HCT116 (cell line): Measurements from ENCODE around the gene APOC1. TPM values are rescaled to one million over a fixed set of nuclear protein-coding genes. Genes with fewer than 3 reads are reported as not detected.

ENCODE experiments used
- ATAC-seq: fragments of 200-7000 bp; cut with Tn5 transposase; 2 replicates; pipeline ENCODE4 v1.9.1; 2020; ENCODE audit warnings: mild to moderate bottlenecking, moderate library complexity
- BruUV-seq: library from RNA; stranded (reverse); fragments of 400-500 nt; replicated peaks from 2 replicates; lab custom pipeline; 2021; lab: Mats Ljungman, UMichigan
- CTCF ChIA-PET: fragments of 300-600 bp; sonication (Branson Sonifier 250); formaldehyde crosslinking; loops from one replicate; lab custom pipeline; 2021; ENCODE audit warnings: antibody characterized with exemption; lab: Charles Lee
- POLR2A ChIA-PET: fragments of 300-600, 350-600 bp; sonication (Branson Sonifier 250); formaldehyde crosslinking; loops from one replicate; lab custom pipeline; 2021; ENCODE audit warnings: antibody characterized with exemption; lab: Charles Lee
- RAD21 ChIA-PET, 2 experiments: fragments of 300-600 bp; sonication (Branson Sonifier 250); formaldehyde crosslinking; loops; one replicate each; lab custom pipeline; 2023; ENCODE audit warnings: low total read pairs in 2 of 2; ENCODE audit not compliant: uncharacterized antibody in 2 of 2, unreplicated experiment in 2 of 2, low non-redundant PET in 1 of 2; lab: Charles Lee
- DNase-seq: peaks from one replicate; pipeline ENCODE4 v3.0.0-alpha.2; 2010; ENCODE audit warnings: low read depth, low spot score
- H2AFZ ChIP-seq: fragments of 200-600 bp; shearing (Covaris generic), sonication (generic); 2 replicates; pipeline ENCODE4 v1.6.1; 2017; ENCODE audit warnings: low read depth, mixed run types, mixed read lengths, antibody characterized with exemption, low read length; ENCODE audit not compliant: poor library complexity, severe bottlenecking
- H3K27ac ChIP-seq: 2 replicates; pipeline ENCODE4 v1.5.1; 2012; ENCODE audit warnings: low read depth, low read length
- H3K27me3 ChIP-seq: fragments of 200-600 bp; sonication (generic); 2 replicates; pipeline ENCODE4 v1.6.1; 2016; ENCODE audit warnings: mixed run types, low read length, mixed read lengths; ENCODE audit not compliant: insufficient read depth
- H3K36me3 ChIP-seq, 2 experiments: fragments of 200-500 bp in 1 of 2; fragments of 200-600 bp in 1 of 2; sonication (Bioruptor generic) in 1 of 2; sonication (generic) in 1 of 2; 2 replicates each; pipeline versions ENCODE4 v1.5.1 to v1.6.1; 2014 to 2016; ENCODE audit warnings: low read length in 2 of 2, inconsistent platforms in 1 of 2, mixed read lengths in 1 of 2, mixed run types in 1 of 2; ENCODE audit not compliant: insufficient read depth in 2 of 2, control insufficient read depth in 1 of 2
- H3K4me1 ChIP-seq, 2 experiments: fragments of 200-600 bp in 1 of 2; sonication (generic) in 1 of 2; 2 replicates each; pipeline versions ENCODE4 v1.5.1 to v1.6.1; 2012 to 2017; ENCODE audit warnings: low read length in 2 of 2, inconsistent platforms in 1 of 2, mild to moderate bottlenecking in 1 of 2, mixed read lengths in 1 of 2, mixed run types in 1 of 2, moderate library complexity in 1 of 2; ENCODE audit not compliant: insufficient read depth in 2 of 2, control insufficient read depth in 1 of 2
- H3K4me2 ChIP-seq: fragments of 200-600 bp; sonication (generic); 2 replicates; pipeline ENCODE4 v1.6.1; 2017; ENCODE audit warnings: mixed run types, low read length, mixed read lengths
- H3K4me3 ChIP-seq, 2 experiments: fragments of 200-600 bp in 1 of 2; sonication (generic) in 1 of 2; replicated peaks in 1 of 2; 2 replicates each; pipeline ENCODE4 v1.5.1; 2011 to 2016; ENCODE audit warnings: low read length in 2 of 2, control low read depth in 1 of 2, low read depth in 1 of 2, mild to moderate bottlenecking in 1 of 2, mixed read lengths in 1 of 2, mixed run types in 1 of 2
- H3K79me2 ChIP-seq: fragments of 200-600 bp; sonication (generic); 2 replicates; pipeline ENCODE4 v1.6.1; 2017; ENCODE audit warnings: mild to moderate bottlenecking, mixed run types, low read length, moderate library complexity, mixed read lengths; ENCODE audit not compliant: insufficient read depth
- H3K9ac ChIP-seq: fragments of 200-600 bp; sonication (generic); 2 replicates; pipeline ENCODE4 v1.6.1; 2016; ENCODE audit warnings: low read length, mixed read lengths
- H3K9me2 ChIP-seq: fragments of 200-600 bp; sonication (generic), shearing (Covaris generic); 2 replicates; pipeline ENCODE4 v1.6.1; 2017; ENCODE audit warnings: mixed run types, mild to moderate bottlenecking, moderate library complexity; ENCODE audit not compliant: insufficient read depth
- H3K9me3 ChIP-seq, 2 experiments: fragments of 200-500 bp in 1 of 2; fragments of 200-600 bp in 1 of 2; sonication (Bioruptor generic) in 1 of 2; sonication (generic) in 1 of 2; 2 replicates each; pipeline ENCODE4 v1.6.1; 2014 to 2017; ENCODE audit warnings: low read length in 2 of 2, mixed read lengths in 2 of 2, inconsistent platforms in 1 of 2, low read depth in 1 of 2, mild to moderate bottlenecking in 1 of 2, mixed run types in 1 of 2, moderate library complexity in 1 of 2; ENCODE audit not compliant: control insufficient read depth in 1 of 2, insufficient read depth in 1 of 2
- H4K20me1 ChIP-seq: fragments of 200-600 bp; sonication (generic), shearing (Covaris generic); 2 replicates; pipeline ENCODE4 v1.6.1; 2017; ENCODE audit warnings: mixed run types, mild to moderate bottlenecking, moderate library complexity; ENCODE audit not compliant: insufficient read depth
- CEBPB ChIP-seq: IDR thresholded peaks from 2 replicates; pipeline ENCODE4 v1.6.1; 2012; ENCODE audit warnings: low read depth
- CTCF ChIP-seq, 3 experiments: fragments of 200-600 bp in 1 of 3; sonication (generic) in 1 of 3; IDR thresholded peaks in 2 of 3; conservative IDR thresholded peaks in 1 of 3; 2 replicates each; pipeline ENCODE4 v1.5.1; 2012 to 2017; ENCODE audit warnings: low read depth in 2 of 3, low read length in 2 of 3, antibody characterized with exemption in 1 of 3, borderline replicate concordance in 1 of 3, control low read depth in 1 of 3, mild to moderate bottlenecking in 1 of 3, mixed read lengths in 1 of 3, mixed run types in 1 of 3, moderate library complexity in 1 of 3; ENCODE audit not compliant: insufficient read depth in 1 of 3
- EZH2 ChIP-seq: fragments of 200-600 bp; sonication (generic); IDR thresholded peaks from 2 replicates; pipeline ENCODE4 v1.6.1; 2017; ENCODE audit warnings: antibody characterized with exemption, mixed run types
- EZH2phosphoT487 ChIP-seq: fragments of 200-600 bp; IDR thresholded peaks from 2 replicates; pipeline ENCODE4 v1.6.1; 2018; ENCODE audit warnings: antibody characterized with exemption, borderline replicate concordance
- JUND ChIP-seq: IDR thresholded peaks from 2 replicates; pipeline ENCODE4 v1.6.1; 2012
- POLR2AphosphoS5 ChIP-seq: IDR thresholded peaks from 2 replicates; pipeline ENCODE4 v1.6.1; 2011; ENCODE audit warnings: mild to moderate bottlenecking, low read depth, low read length, moderate library complexity
- RAD21 ChIP-seq: IDR thresholded peaks from 2 replicates; pipeline ENCODE4 v1.6.1; 2012; ENCODE audit warnings: low read depth, mild to moderate bottlenecking
- SP1 ChIP-seq: IDR thresholded peaks from 2 replicates; pipeline ENCODE4 v1.6.1; 2012; ENCODE audit warnings: low read depth
- TCF7L2 ChIP-seq: IDR thresholded peaks from 2 replicates; pipeline ENCODE4 v1.7.0; 2011; ENCODE audit warnings: borderline replicate concordance, inconsistent platforms; ENCODE audit not compliant: insufficient read depth, insufficient read length; ENCODE audit errors: extremely low read depth
- ZNF274 ChIP-seq: fragments of 200-500 bp; sonication (Bioruptor generic); IDR thresholded peaks from 2 replicates; pipeline ENCODE4 v1.6.1; 2014; ENCODE audit warnings: mild to moderate bottlenecking, low read depth, low read length, inconsistent platforms
- intact Hi-C: fragments of 100-400 bp; cut with micrococcal nuclease; formaldehyde crosslinking; loops from 2 replicates; pipeline ENCODE4 v1.10.0; 2022
- total RNA-seq: library from RNA; stranded (reverse); gene quantifications from one replicate; pipeline ENCODE4 v1.2.1, GENCODE V29; 2021; ENCODE audit not compliant: unreplicated experiment

APOC1 gene
- total RNA-seq, 1 experiment from 2014 or later: 5.1 TPM

DNA sequence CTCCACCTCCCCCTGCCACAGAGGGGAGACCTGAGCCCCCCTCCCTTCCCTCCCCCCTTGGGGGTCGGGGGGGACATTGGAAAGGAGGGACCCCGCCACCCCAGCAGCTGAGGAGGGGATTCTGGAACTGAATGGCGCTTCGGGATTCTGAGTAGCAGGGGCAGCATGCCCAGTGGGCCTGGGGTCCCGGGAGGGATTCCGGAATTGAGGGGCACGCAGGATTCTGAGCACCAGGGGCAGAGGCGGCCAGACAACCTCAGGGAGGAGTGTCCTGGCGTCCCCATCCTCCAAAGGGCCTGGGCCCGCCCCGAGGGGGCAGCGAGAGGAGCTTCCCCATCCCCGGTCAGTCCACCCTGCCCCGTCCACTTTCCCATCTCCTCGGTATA, 11.2 kb upstream of the APOC1 start:
- TSS peak; percentile 49 for BruUV-seq
- Histone ChIP-seq H3K9me3 (no peaks in the 10 kb centered on the region), H3K27ac (no peak overlapping the region), H3K9ac (no peak overlapping the region), H3K27me3 (no peaks in the 10 kb centered on the region), H3K79me2 (peaks cover 14% of the 10 kb centered on the region; the same call in 1 of the 2 replicates), H2AFZ (no peak overlapping the region), H3K4me3 (no peak overlapping the region), H3K36me3 (peaks cover 12 to 34% of the 10 kb centered on the region in 2 experiments; a peak in 3 of 4 replicates), H4K20me1 (no peaks in the 10 kb centered on the region), H3K4me1 (peaks cover 4 to 32% of the 10 kb centered on the region in 2 experiments; a peak in 3 of 4 replicates), H3K4me2 (no peak overlapping the region), H3K9me2 (no peaks in the 10 kb centered on the region)
- intact Hi-C loops: loop anchor here (1.0 to 5.0 kb wide), 2 partner anchors 48 to 154 kb away; no protein-coding TSS in a partner anchor
- CTCF ChIA-PET: interaction anchor here (0.8 to 1.7 kb wide), 2 partner anchors 13 to 49 kb away, joined by 3 to 9 read pairs; no protein-coding TSS in a partner anchor
- POLR2A ChIA-PET: no interaction called here
- TF ChIP-seq TCF7L2 (no peak), EZH2phosphoT487 (no peak), JUND (no peak), EZH2 (no peak), SP1 (no peak), CTCF (IDR thresholded peaks at IDR 0.05 in 2 of 3, conservative IDR thresholded peaks at IDR 0.05 in 1 of 3; ENCODE audit: borderline replicate concordance in 1 of 3, insufficient read depth in 1 of 3, low read depth in 2 of 3, low read length in 2 of 3) (no peak), ZNF274 (no peak), RAD21 (no peak), POLR2AphosphoS5 (no peak), CEBPB (no peak)
- ATAC-seq: no peak
- RAD21 ChIA-PET: interaction anchor here (0.6 to 1.5 kb wide), 2 partner anchors 14 to 49 kb away, joined by 3 to 4 read pairs; no protein-coding TSS in a partner anchor
- DNase-seq: no peak
